Mesothelial cell of epicardium (in vitro differentiated cells): Measurements from ENCODE around the gene SLC3A2. TPM values are rescaled to one million over a fixed set of nuclear protein-coding genes. Genes with fewer than 3 reads are reported as not detected.

Experiments
- DNase-seq, 2 experiments: peaks; one replicate each; pipeline ENCODE4 v3.0.0; 2021; ENCODE audit warnings: low spot score in 2 of 2; ENCODE audit not compliant: unreplicated experiment in 2 of 2
- H3K27ac Mint-ChIP-seq: 2 replicates; pipeline ENCODE4 v1.8.0; 2021; ENCODE audit warnings: mixed read lengths
- H3K27me3 Mint-ChIP-seq: 2 replicates; pipeline ENCODE4 v1.8.0; 2021; ENCODE audit warnings: low read depth, mixed read lengths
- H3K36me3 Mint-ChIP-seq: 2 replicates; pipeline ENCODE4 v1.8.0; 2021; ENCODE audit warnings: mixed read lengths
- H3K4me1 Mint-ChIP-seq: 2 replicates; pipeline ENCODE4 v1.8.0; 2021; ENCODE audit warnings: mixed read lengths
- H3K4me3 Mint-ChIP-seq: 2 replicates; pipeline ENCODE4 v1.8.0; 2021; ENCODE audit warnings: mild to moderate bottlenecking, moderate library complexity, mixed read lengths
- H3K9me3 Mint-ChIP-seq: 2 replicates; pipeline ENCODE4 v1.8.0; 2021; ENCODE audit warnings: mixed read lengths
- CTCF ChIP-seq: fragments of 200-600 bp; sonication (generic); IDR thresholded peaks from one replicate; pipeline ENCODE4 v1.5.0; 2021; ENCODE audit warnings: antibody characterized with exemption; ENCODE audit not compliant: unreplicated experiment
- total RNA-seq: library from RNA; stranded (reverse); gene quantifications from 3 replicates; pipeline ENCODE4 v1.2.1, GENCODE V29; 2021

SLC3A2 gene
- total RNA-seq, 1 donor from 2014 or later = 208 TPM

- peaks cover 41% of the 10 kb centered on the region for H3K4me1 Mint-ChIP-seq
- no peaks in the 10 kb centered on the region for H3K9me3 Mint-ChIP-seq
- no peak overlapping the region for H3K4me3 Mint-ChIP-seq
- no peak for TF ChIP-seq CTCF
- H3K27me3 Mint-ChIP-seq = no peaks in the 10 kb centered on the region
- H3K27ac Mint-ChIP-seq = peak overlapping the region; percentile 52
- no peak for DNase-seq
- peaks cover 1% of the 10 kb centered on the region for H3K36me3 Mint-ChIP-seq
These were observed 16.9 kb upstream of the SLC3A2 start for GRCh38 chr11:62863687-62864335.

DNA sequence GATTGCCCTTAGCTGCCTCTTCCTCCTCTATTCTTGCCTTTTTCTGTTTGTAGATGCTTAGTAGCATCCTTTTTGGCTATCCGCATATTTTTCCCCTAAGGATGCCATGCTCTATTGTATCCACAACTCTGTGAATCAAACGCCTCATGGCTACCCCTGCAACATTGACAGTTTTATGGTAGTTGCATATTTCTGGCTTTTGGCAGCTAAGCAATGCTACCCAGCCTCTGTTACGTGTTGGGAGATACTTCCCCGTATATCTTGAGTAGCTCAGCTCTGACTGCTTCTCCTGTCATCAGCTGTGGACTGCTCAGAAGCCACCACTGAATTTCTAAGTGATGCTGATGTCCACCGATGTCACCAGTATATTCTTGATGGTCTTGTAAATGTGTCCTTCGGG lies 15.1 kb upstream of the SLC3A2 start:
- H3K4me3 Mint-ChIP-seq = no peak overlapping the region
- H3K4me1 Mint-ChIP-seq = peaks cover 25% of the 10 kb centered on the region
- H3K27ac Mint-ChIP-seq = peak overlapping the region; percentile 37

DNA sequence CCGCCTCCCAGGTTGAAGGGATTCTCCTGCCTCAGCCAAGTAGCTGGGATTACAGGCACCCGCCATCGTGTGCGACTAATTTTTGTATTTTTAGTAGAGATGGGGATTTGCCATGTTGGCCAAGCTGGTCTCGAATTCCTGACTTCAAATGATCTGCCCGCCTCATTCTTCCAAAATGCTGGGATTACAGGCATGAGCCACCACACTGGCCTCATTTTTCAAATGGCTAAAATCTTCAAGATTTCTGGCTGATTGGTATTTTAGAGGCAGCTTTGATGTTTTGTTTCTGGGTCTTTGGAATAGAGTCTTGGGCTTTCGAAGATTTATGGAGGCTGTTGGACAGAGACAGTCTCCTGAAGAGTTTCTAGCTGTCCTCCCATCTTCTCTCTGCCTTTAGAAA lies 5.8 kb upstream of the SLC3A2 start:
- H3K27me3 Mint-ChIP-seq = no peaks in the 10 kb centered on the region
- TF ChIP-seq CTCF = no peak
- H3K9me3 Mint-ChIP-seq = no peaks in the 10 kb centered on the region
- H3K4me1 Mint-ChIP-seq = peaks cover 5% of the 10 kb centered on the region
- DNase-seq = no peak
- H3K4me3 Mint-ChIP-seq = no peak overlapping the region
- peaks cover 9% of the 10 kb centered on the region for H3K36me3 Mint-ChIP-seq
- H3K27ac Mint-ChIP-seq = no peak overlapping the region

More for the DNA sequence above, 15.1 kb upstream of the SLC3A2 start:
- Mint-ChIP-seq H3K27me3 (no peaks in the 10 kb centered on the region), H3K36me3 (peaks cover 1% of the 10 kb centered on the region), H3K9me3 (no peaks in the 10 kb centered on the region)
- TF ChIP-seq CTCF = no peak
- DNase-seq = no peak

DNA sequence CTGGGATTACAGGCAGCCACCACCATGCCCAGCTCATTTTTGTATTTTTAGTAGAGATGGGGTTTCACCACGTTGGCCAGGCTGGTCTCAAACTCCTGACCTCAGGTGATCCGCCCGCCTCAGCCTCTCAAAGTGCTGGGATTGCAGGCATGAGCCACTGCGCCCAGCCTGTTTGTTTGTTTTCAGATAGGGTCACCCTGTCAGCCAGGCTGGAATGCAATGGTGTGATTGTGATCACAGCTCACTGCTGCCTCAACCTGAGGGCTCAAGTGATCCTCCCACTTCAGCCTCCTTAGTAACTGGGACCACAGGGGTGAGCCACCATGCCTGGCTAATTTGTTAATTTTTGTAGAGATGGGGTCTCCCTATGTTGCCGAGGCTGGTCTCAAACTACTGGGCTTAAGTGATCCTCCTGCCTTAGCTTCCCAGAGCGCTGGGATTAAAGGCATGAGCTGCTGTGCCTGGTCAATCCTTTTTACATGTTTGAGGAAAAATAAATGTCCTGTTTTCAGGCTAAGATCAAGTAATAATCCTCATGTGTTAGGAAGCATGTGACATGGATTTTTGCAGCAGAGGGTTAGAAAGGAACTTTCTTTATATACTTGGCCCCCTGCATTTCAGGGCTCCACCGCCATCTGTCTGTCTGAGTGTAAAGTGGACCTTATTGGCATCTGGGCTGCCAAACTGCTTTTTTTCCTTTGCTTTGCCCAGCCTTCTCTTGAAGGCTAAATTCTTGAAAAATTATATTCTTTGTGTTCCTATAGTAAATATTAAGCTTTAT lies 4.8 kb upstream of the SLC3A2 start:
- H3K27ac Mint-ChIP-seq = no peak overlapping the region

GRCh38 chr11:62876712-62877111 lies 4.0 kb upstream of the SLC3A2 start:
- Mint-ChIP-seq H3K4me1 (peaks cover 13% of the 10 kb centered on the region), H3K27me3 (no peaks in the 10 kb centered on the region), H3K27ac (no peak overlapping the region), H3K4me3 (no peak overlapping the region), H3K36me3 (peaks cover 7% of the 10 kb centered on the region), H3K9me3 (no peaks in the 10 kb centered on the region)
- DNase-seq = no peak
- no peak for TF ChIP-seq CTCF

More for the DNA sequence above, 4.8 kb upstream of the SLC3A2 start:
- Mint-ChIP-seq H3K9me3 (no peaks in the 10 kb centered on the region), H3K36me3 (peaks cover 9% of the 10 kb centered on the region), H3K4me1 (peaks cover 13% of the 10 kb centered on the region), H3K27me3 (no peaks in the 10 kb centered on the region), H3K4me3 (no peak overlapping the region)
- TF ChIP-seq CTCF = no peak
- no peak for DNase-seq
